Activated CD8-positive, alpha-beta memory T cell treated with anti-CD3 and anti-CD28 coated beads, Interleukin-2, amount 50 U/mL, for 24 hours (primary cell): Measurements from ENCODE around the gene AIP.
"Not testable (repeated sequence)": the region's sequence is repeated elsewhere in the genome, so short reads cannot be mapped to it uniquely, and the experiment has no call there.

Source experiments
- DNase-seq: peaks from one replicate; pipeline ENCODE4 v3.0.0-alpha.2; 2020; ENCODE audit errors: extremely low read depth

AIP gene

DNA sequence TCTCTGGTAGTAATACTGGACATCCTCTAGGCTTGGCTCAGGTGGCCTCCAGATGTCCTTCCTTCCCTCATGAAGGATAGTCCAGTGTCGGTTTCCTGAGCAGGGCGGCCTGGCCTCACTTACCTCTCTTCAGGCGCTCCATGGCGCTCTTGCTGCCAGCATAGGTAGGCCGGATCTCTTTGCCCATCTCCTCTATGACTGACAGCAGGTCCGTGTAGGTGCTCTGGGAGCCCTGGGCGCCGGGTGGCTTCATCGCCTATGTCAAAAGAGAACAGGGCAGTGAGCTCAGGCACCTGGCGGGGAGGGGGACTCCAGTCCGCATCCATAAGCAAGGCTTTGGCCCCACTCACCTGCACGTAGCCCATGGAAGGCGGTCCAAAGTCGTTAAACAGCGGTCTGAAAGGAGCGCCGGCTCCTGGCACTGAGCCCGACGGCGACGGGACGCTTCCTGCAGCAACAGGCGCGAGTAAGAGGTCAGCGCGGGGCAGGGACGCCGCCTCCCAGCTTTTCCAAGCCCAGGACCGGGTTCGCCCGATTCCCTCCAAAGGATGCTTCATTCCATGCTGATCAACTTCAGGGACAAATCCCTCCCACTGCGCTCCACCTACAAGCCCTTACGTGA lies 24.5 kb downstream of the AIP start:
- DNase-seq, result no peak

DNA sequence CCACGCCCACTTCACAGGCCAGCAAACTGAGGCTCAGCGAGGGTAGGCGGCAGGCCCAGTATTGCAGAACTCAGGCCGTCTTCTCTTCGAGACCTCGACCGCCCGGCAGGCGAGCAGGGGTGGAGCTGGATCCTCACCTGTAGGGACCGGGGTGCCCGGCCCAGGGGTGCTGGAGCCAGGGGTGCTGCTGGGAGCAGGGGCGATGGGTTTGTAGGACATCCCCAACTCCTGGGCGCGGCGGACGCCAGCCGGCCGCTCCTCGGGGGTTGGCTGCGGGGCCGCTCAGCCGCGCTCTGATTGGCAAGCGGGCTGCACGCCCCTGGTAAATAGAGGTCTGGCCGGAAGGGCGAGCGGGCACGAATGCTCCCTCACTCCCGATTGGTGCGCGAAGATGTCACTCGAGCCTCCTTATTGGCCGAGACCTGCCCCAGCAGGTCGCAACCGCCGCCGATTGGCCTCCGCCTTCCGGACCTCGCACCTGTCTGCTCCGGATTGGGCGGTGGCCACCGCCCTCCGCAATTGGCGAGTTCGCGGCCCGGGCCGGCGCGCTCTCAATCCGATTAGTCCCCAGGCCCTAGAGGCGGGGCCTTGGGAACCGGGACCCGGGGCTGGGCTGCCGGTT lies 25.1 kb downstream of the AIP start, which contains the start of gene CDK2AP2:
TSS of gene CDK2AP2 (minus strand) at position 299 of the 622 bp plus-strand sequence. CDS start at position 219, 80 bp downstream.
- DNase-seq, result peak; percentile 96

DNA sequence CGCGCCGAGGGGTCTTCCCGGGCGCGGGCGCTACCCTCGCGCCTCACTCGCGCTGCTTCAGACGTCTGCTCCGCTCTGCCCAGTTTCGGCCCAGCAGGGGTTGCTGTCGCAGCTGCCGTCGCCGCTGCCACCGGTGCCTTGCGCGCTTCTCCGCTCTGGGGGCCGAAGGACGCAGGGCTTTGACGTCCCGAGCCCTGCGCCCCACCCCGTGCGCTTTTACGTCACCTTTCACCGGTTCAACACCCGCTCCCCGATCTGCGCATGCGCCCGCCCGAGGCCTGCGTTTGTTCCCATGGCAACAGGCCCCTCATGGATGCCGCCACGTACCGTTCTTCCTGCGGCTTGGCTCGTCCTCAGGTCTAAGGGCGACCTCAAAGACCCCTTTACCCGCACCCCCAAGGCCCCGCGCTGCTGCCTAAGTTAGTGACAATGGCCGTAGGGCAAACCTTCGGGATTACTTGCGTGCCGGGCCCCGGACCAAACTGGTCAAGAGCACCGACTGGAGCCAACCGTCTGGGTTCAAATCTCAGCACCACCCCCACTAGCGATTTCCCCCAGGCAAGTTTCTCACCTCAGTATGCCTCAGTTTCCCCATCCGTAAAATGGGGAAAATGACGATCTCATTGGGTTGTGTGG lies 25.8 kb downstream of the AIP start:
- peak; percentile 99 for DNase-seq

DNA sequence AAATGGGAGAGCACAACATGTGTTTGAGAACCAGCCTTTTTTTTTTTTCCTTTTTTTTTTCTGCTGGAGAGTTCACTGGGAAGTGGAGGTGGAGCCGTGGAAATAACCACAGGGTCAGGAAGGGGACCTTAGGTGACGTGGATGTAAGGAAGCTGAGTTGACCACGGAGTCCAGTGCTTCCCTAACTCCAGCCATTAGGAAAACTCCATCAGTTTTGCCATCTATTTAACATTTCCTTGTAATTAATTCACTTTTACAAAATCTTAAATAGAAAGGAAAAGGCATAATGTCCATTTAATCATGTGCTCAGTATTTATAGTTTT lies 27.2 kb downstream of the AIP start:
- no peak for DNase-seq

DNA sequence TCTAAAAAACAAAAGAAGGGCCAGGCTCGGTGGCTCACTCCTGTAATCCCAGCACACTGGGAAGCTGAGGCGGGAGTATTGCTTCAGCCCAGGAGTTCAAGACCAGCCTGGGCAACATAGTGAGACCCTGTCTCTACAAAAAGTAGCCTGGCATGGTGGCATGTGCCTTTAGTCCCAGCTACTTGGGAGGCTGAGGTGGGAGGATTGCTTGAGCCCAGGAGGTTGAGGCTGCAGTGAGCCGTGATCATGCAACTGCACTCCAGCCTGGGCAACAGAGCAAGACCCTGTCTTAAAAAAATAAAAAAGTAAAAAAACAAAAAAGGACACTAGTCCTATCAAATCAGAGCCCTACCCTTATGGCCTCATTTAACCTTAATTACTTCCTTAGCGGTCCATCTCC lies 28.7 kb downstream of the AIP start:
- DNase-seq, result not testable (repeated sequence)

DNA sequence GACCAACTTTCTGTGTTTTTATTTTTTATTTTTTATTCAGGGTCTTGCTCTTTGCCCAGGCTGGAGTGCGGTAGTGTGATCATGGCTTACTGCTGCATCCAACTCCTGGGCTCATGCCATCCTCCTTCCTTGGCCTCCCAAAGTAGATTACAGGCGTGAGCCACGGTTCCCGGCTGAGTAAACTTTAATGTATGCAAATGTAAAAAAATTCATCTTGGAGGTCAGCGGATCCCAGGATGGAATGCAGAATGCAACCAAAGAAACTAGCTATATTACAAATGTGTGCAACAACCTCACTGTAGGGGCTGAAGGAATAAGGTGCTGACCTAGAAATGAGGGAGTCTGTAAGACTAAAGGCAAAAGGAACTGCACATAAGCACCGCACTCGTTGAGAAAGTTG lies 31.3 kb downstream of the AIP start:
- DNase-seq, result no peak

DNA sequence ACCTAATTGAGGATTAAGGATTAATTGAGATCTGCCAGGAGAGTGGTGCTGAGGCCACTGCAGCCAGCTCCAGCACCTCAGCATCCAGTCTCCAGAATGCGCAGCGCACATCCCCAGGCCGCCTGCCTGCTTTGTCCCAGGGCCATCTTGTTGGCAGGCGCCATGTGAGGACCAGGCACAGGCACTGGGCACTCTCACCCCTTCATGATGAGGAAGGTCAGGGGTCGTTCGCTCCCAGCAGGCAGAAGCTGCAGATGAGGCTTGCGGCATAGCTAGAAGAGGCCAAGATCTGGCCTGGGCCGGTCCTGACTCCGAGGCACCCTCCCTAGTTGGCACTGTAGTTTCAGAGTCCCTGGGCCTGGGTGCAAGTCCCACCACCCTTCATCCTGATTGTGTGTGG lies 34.0 kb downstream of the AIP start:
- no peak for DNase-seq

DNA sequence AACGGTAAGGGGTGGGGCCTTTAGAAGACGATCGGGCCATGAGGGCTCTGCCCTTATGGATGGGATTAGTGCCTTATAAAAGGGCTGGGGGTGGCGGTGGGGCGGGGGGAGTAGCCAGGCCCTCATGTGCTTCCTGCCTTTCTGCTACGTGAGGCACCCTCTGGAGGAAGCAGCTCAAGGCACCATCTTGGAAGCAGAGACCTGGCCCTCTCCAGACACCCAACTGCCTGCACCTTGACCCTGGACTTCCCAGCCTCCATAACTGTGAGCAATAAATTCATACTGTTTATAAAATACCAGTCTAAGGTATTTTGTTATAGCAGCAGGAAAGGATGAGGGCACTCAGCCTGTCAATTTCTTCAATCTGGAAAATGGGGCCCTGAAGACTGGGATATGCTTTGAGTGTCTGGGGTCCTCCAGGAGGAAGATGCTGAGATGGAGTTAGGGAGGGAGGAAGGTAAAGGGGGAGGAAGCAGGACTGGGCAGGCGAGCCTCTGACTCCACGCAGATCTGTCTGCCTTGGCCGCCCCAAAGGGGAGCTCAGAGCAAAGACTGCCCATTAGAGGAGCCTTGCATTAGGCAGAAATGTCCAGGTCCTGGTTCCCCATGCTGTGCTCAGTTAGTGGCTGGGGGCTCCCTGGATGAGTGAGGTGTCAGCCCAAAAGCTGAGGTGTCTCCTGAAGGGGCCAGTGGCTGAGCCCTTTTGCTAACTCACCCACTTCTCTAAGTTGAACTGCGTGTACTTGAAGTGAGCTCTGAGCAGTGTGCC lies 35.1 kb downstream of the AIP start:
- DNase-seq, result no peak

DNA sequence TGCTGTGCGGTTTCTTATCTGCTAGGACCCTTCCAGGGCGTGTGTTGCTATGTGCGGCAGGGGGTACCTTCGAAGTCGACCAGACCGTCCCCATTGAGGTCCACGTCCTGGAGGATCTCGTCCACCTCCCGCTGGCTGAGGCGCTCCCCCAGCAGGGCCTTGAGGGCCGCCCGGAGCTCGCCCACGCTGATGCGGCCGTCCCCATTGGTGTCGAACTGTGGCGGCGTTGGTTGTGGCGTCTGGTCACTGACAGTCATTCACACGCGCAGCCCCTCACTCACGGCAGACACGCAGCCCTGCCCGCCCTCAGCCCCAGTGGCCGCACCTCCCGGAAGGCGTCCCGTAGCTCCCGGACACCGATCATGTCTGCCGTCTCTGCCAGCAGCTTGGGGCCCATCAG lies 36.9 kb downstream of the AIP start:
- no peak for DNase-seq

DNA sequence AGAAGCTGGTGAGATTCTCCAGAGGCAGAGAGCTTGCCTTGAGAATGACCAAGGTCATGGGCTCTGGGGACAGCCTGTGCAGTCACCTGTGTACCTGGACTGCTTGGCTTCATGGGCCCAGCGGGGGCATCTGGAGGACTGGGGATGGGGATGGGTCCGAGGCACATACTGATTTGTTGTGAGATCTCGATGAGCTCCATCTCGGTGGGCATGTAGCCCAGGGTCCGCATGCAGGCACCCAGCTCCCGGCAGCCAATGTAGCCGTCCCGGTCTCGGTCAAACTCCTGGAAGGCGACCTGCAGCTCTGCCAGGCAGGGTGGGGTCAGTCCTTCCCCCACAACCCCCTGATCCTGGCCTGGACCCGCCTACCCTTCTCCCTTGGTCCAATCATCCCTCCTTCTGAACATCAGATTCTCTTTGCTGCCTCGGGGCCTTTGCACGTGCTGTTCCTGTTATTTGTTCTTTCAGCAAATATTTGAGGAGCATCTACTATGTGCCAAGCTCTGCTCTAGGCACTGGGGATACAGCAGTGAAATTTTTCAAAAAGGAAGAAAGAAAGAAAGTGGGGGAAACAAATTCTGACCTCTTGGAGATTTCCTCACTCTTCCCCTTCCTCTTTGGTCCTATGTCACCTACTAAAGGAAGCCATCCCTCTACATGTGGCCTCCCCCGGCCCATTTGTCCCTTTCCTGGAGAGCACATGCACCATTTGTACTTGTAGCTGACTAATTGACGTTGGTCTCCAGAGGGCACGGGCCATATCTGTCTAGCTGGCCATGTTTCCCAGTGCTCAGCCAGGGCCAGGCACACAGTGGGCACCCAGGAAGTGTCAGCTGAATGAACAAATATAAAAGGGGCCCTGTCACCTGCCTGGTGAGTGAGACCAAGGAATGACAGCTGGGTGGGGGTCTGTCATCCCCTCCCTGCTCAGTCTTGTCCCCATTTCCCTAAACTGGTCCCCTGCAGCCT lies 38.3 kb downstream of the AIP start:
- no peak for DNase-seq

DNA sequence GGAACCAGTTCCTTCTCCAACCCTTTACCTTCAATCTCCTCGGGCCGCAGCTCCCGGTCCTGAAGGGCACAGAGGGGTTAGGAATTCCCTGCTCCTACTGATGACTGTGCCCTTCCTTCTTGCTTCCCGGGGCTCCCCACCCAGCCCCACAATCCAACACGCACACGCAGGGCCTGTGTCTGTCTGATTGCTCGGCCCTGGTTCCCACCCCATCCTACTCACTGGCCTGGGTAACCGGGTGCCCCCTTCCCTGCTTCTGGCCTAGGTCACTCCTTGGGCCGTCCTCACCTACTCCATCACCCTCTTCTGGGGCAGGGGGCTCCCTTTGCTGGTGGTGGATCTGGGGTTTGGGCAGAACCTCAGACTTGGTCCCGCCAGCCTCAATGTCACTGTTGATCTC lies 39.1 kb downstream of the AIP start:
- no peak for DNase-seq

DNA sequence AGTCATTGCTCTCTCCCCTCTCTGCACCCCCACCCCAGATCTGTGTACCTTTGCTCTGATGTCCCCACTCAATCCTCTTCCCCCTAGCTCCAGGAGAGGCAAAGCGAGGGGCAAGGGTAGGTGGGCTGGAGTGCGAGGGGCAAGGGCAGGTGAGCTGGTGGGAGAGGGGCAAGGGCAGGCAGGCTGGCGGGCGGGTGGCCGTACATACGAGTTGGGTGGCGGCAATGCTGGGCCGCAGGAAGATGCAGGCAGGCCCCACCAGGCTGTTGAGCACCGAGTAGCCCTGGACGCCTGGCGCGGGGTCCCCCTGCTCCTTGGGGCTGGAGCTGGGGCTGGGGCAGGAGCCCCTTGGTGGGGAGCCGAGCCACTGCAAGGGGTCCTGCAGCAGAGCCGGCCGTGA lies 39.5 kb downstream of the AIP start:
- no peak for DNase-seq

DNA sequence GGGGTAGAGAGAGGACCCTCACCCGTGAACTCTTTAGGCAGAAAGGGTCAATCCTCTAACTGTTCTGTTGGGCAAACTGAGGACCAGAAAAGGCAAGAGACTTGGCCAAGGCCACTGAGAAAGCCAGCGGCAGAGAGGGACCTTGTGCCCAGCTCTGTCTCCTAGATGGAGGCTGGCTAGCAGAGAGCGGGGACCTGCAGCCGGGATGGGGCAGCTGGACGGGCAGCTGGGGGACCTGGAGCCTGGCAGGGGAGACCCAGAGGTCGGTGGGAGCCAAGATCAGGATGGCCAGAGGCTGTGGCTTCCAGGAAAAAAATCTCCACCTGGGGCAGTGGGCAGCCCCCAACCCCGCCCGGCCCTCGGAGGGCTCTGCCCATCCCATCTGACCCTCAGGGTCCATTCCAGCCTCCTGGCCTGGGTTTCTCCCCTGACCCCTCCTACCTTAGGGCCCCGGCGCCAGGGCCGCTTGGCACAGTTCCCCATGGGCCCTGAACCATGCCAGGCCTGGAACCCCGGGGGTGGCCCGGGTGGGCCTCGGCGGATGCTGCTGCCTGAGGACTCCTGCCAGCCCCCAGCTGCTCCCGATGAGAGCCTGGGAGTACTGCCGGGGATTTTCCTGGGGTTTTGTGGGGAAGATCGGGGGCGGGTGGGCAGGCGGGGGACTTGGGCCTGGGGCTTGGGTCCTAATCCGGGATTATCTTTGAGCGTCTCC lies 40.2 kb downstream of the AIP start, which contains the start of gene CABP2:
TSS of gene CABP2 (minus strand) at position 603 of the 712 bp plus-strand sequence. CDS start at position 483, 120 bp downstream.
- DNase-seq, result no peak

DNA sequence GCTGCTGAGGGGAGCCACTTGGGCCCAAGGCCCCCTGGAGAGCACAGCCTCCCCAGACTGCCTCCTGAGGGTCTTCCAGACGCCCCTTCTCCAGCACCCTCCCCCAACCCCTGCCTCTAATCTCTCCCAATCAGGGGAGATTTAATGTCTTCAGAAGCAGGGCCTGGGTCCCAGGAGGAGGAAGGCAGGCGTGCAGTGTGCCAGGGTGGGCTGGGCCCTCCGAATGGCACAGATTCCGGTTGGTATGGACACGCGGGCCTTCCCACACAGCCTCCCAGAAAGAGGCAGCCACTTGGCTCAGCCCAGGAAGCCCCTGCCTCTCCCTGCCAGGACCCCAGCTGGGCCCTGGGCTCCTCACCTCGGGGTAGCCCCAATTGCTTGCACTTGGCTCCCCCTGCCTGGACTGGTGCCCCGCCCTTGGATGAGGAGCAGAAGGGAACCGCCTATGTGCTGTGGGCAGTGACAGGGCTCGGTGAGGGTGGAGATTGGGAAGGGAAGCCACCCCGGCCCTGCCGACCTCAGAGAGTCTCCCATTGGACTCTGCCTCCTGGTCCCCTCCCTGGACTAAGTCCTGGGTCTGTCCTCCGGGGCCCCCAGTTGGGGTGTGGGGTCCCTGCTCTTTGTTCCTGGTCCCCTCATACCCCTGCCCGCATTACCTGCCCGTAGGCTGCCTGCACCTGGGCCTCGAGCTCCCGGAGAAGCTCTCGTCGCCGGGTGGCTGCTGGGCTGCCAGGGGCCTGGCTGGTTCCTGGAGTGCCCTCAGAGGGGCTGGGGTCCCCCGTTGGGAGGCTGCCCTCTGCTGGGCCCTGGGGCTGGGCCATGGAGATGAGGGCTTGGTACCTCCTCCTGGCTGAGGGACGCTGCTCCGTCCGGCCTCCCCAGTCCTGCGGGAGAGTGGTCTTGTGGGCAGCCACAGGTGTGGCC lies 41.0 kb downstream of the AIP start:
- no peak for DNase-seq

DNA sequence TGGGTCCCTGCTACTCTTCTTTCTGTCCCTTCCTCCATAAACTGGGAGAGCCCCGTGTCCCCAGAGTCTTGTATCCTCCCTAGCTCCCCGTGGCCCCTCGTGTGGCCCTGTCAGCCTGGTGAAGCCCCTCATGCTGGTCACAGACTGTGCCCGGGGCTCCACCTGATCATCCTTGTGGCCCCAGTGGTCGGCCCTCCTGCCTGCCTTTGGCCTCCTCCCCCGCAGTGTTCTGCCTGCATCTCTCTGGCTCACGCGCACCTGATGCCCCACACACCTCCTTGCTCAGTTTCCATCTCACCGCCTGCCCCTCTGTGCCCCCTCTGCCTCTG lies 41.6 kb downstream of the AIP start:
- no peak for DNase-seq

DNA sequence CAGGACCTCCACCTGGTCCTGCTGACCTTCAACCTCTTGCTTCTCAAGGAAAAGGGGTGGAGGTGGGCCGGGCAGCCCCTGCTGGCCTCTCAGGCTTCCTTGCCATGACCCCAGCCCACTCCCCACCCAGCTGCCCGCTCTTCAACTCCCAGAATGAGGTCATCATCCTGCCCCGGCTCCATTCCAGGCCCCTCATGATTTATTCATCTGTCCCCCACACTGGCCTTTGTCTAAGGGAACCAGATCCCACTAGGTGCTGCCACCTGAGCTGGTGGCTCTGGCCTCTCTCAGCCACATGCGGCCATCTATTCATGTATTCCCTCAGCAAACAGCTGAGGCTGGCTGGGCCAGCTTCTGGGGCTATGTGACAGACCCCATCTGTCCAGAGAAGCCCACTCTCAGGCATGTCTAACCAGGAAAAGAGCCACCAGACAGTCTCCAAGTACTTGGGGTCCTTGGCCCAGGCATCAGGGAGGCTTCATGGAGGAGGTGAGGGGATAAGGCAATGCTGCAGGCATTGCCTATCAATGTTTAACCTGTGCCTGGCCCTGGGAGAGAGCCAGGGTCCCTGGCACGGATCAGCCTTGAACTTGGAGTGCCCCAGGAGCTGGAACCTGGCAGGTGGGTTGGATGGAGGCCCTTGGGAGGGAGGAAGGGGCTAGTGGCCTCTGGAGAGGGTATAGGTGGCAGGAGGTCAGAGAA lies 42.6 kb downstream of the AIP start:
- DNase-seq, result no peak

DNA sequence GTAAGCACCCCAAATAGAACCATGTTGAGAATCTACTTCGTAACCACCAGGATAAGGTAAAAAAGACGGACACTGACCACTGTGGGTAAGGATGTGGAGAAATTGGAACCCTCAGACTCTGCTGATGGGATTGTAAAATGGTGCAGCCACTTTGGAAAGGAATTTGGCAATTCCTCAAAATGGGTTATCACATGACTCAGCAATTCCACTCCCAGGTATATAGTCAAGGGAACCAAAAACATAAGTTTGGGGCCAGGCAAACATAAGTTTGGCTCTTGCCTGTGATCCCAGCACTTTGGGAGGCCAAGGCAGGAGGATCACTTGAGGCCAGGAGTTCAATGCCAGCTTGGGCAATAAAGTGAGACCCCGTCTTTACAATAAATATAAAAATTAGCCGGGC lies 45.5 kb downstream of the AIP start:
- no peak for DNase-seq

DNA sequence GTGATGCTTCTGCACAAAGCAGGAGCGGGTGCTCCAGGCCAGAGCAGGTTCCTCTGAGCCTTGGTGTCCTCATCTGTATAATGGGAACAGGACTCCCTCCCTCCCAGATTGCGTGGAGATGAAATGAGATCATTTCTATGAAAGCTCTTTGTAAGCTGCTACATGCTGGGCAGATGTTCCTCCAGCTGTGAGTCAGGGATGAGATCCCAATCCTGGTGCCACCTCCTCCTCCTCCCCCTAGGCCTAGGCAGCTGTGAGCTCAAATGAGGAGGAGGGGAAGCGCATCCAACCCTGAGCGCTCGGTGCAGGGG lies 47.4 kb downstream of the AIP start:
- DNase-seq, result no peak

DNA sequence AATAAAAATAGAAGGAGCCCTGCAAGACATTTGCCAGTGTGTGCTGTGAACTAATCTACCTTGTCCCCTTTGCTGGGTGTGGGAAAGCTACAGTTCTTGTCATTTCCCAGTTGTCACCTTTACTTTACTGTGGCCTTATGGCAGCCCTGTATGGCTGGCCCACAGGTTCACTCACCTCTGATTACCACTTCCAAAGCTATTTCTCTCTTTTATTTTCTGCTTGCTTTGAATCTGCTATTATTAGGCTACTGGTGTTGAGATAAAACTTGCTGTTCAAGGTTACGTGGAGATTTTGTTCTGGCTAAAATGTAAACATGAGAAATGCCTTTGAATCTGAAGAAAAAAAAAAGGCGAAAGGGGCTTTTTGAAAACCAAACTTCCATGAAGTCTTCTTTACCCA lies 50.1 kb downstream of the AIP start:
- no peak for DNase-seq
